HAP-1 (cell line): ENCODE results near the gene ZG16B.

ENCODE experiments used
- DNase-seq, 2 experiments: peaks; one replicate each; pipeline ENCODE4 v3.0.0-alpha.2; 2016 to 2020; ENCODE audit warnings: low spot score in 2 of 2
- H3K27me3 ChIP-seq: fragments of 250-450 bp; sonication (Bioruptor Pico); 2 replicates; pipeline ENCODE4 v1.5.1; 2020; ENCODE audit warnings: low read depth, mild to moderate bottlenecking, moderate library complexity
- H3K36me3 ChIP-seq: fragments of 250-450 bp; sonication (Bioruptor Pico); replicated peaks from 2 replicates; pipeline ENCODE4 v1.5.1; 2020; ENCODE audit warnings: mild to moderate bottlenecking
- H3K4me1 ChIP-seq: fragments of 250-450 bp; sonication (Bioruptor Pico); 2 replicates; pipeline ENCODE4 v1.5.1; 2020; ENCODE audit warnings: mild to moderate bottlenecking
- H3K4me3 ChIP-seq: fragments of 250-450 bp; sonication (Bioruptor Pico); 2 replicates; pipeline ENCODE4 v1.5.1; 2020; ENCODE audit warnings: mild to moderate bottlenecking, moderate library complexity
- H3K9me3 ChIP-seq: fragments of 250-450 bp; sonication (Bioruptor Pico); 2 replicates; pipeline ENCODE4 v1.5.1; 2020; ENCODE audit warnings: mild to moderate bottlenecking, moderate library complexity
- in situ Hi-C: fragments of 300-500 bp; cut with MboI; formaldehyde crosslinking; loops from 3 replicates; pipeline ENCODE4 v1.14.3; 2020; ENCODE audit warnings: low sequenced_read_pairs, inconsistent platforms, mixed read lengths

The ZG16B gene

DNA sequence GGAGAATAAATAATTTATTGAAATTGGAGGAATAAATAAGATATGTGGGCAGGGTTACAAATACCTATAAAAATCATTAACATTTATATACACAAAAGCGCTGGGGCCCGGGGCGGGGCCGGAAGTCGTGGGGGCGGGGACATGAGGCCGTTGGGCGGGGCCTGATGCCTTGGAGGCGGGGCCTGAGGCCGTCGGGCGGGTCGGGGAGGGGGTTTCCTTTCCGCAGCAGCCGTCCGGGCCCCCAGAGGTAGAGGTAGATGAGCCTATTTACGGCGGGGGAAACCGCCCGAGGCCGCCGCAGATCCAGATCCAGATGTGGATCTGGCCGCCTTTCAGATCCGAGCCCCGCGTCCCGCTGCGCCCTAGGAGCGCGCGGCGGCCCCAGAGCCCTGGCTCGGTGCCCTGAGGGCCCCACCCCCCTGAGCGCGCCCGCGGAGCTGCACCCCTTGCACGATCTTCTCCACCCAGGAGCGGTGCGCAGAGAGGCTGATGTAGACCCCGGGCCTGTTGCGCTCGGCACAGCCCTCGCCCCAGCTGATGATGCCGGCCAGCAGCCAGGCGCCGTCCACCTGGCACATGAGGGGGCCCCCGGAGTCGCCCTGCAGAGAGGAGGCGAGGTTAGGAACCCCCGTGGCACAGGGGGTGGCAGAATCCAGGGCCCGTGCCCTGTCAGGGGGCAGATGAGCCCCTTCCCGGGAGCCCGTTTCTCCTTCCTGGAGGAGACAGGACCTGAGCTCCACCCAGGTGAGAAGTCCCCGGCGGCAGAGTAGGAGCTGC, 22.8 kb downstream of the ZG16B start:
- Histone ChIP-seq H3K27me3 (peaks cover 6% of the 10 kb centered on the region), H3K4me1 (no peaks in the 10 kb centered on the region), H3K4me3 (no peak overlapping the region), H3K36me3 (no peaks in the 10 kb centered on the region), H3K9me3 (peaks cover 8% of the 10 kb centered on the region)
- DNase-seq, result no peak
- in situ Hi-C loops, result no loop called here

DNA sequence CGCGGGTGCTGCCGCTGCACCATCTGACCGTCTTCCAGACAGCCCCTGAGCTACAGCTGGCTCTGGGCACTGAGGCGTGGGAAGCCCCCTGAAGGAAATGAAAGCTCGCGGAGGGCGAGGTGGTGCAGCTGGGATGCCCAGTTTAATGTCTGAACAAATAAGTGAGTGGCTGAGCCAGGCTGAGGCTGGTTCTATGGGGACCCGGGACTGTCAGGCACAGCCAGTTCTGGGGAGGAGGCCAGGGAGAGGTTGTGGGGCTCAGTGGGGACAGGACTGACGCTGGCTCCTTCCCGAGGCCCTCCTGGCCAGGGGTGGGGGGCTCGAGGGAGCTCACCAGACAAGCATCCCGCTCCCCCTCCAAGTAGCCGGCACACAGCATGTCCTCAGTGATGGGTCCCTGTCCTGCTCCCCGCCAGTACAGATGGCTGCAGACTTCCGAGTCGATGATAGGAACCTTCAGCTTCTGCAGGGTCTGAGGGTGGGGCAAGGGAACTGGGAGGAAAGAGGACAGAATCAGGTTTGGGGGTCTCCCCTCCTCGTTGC, 23.5 kb downstream of the ZG16B start:
- Histone ChIP-seq H3K4me1 (no peaks in the 10 kb centered on the region), H3K27me3 (peaks cover 12% of the 10 kb centered on the region), H3K4me3 (no peak overlapping the region), H3K36me3 (no peaks in the 10 kb centered on the region), H3K9me3 (peaks cover 8% of the 10 kb centered on the region)
- DNase-seq, result no peak
- in situ Hi-C loops, result no loop called here

DNA sequence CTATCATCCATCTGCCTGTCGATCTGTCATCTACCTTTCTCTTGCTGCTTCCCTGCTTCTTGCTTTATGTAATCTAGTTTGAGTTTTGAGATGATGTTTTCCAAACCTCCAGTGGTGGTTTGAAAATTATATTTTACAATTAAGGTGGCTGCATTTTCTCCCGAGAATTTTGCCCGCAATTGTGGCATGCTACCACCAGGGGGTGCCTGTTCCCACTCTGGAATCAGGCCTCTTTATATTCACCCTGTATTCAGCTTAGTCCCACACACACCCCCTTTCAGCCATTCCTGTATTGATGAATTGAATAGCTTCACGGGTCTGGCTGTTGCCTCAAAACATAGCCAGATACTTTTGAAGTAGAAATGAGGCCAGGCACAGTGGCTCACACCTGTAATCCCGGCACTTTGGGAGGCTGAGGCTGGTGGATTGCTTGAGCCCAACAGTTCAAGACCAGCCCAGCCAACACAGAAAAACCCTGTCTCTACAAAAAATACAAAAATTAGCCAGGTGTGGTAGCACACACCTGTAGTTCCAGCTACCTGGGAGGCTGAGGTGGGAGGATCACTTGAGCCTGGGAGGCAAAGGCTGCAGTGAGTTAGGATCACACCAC, 24.7 kb downstream of the ZG16B start:
- peaks cover 18% of the 10 kb centered on the region for H3K27me3 ChIP-seq
- in situ Hi-C loops, result no loop called here

DNA sequence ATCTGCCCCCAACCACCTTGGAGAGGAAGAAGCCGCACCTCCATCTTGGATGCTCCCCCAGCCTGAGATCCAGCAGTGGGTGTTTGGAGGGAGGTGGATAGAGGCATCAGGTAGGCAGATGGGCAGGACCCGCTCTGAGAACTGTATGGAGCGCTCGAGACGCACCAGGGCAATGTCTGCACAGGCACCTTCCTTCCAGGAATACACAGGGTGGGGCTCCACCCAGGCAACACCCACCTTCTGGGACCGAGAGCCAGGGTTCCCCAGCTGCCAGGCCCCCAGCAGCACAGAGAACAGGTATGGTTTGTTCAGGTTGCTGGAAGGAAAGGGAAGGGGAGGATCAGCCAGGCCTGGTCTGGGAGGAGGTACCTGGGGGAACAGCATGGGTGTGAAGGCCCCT, 25.4 kb downstream of the ZG16B start:
- Histone ChIP-seq H3K9me3 (peaks cover 8% of the 10 kb centered on the region), H3K27me3 (peaks cover 18% of the 10 kb centered on the region), H3K4me1 (no peaks in the 10 kb centered on the region), H3K4me3 (no peak overlapping the region), H3K36me3 (no peaks in the 10 kb centered on the region)
- DNase-seq, result no peak
- in situ Hi-C loops, result no loop called here

More for the DNA sequence above, 24.7 kb downstream of the ZG16B start:
- H3K36me3 ChIP-seq, result no peaks in the 10 kb centered on the region
- peaks cover 8% of the 10 kb centered on the region for H3K9me3 ChIP-seq
- H3K4me1 ChIP-seq, result no peaks in the 10 kb centered on the region
- no peak for DNase-seq
- H3K4me3 ChIP-seq, result no peak overlapping the region

DNA sequence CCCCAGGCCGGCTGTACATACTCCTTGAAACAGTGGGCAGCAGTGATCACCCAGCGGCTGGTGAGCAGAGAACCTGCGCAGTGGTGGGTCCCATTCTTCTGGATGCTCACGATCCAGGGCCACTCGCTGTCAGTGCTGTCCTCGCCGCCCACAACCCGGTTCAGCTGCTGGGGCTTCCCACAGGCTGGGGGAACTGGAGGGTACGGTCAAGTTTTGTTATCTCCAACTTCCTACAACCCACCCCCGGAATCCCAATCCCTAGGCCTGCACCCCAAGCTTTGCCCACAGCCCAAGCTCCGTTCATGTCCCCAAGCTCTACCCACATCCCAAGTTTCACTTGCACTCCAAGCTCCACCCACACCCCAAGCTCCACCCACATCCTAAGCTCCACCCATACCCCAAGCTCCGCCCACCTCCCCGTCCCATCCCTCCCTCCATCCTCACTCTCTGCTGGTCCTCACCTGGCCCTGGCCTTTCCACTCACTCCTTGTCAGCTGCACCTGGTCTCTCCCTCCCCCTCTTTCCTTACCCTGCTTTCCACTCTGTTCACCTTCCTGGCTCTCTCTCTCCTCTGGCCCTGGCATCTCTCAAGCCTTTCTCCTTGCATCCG, 26.1 kb downstream of the ZG16B start:
- peaks cover 18% of the 10 kb centered on the region for H3K27me3 ChIP-seq
- in situ Hi-C loops, result no loop called here
- peaks cover 8% of the 10 kb centered on the region for H3K9me3 ChIP-seq
- no peaks in the 10 kb centered on the region for H3K4me1 ChIP-seq
- no peak overlapping the region for H3K4me3 ChIP-seq
- DNase-seq, result peak in 1 of 2 experiments; percentile 30
- no peaks in the 10 kb centered on the region for H3K36me3 ChIP-seq

DNA sequence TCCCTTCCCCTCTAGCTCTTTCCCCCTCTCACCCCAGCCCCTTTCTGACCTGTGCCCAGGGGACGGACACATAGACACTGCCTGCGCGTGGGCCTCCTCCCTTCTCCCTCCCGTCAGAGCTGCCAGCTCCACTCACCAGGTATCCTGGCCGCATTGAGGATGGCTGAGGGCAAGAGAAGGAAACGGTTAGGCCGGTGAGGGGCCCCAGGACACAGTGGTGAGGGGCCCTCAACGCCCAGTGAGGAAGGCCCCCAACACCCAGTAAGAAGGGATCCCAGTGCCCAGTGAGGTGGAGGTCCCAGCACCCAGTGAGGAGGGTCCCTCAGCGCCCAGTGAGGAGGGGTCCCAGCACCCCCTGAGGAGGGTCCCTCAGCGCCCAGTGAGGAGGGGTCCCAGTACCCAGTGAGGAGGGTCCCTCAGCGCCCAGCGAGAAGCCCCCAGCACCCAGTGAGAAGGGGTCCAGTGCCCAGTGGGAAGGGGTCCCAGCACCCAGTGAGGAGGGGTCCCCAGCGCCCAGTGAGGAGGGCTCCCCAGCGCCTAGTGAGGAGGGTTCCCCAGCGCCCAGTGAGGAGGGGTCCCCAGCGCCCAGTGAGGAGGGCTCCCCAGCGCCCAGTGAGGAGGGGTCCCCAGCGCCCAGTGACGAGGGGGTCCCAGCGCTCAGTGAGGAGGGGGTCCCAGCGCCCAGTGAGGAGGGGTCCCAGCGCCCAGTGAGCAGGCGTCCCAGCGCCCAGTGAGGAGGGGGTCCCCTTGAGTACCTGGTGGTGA, 26.8 kb downstream of the ZG16B start:
- Histone ChIP-seq H3K36me3 (no peaks in the 10 kb centered on the region), H3K4me1 (no peaks in the 10 kb centered on the region), H3K27me3 (peaks cover 18% of the 10 kb centered on the region), H3K4me3 (no peak overlapping the region), H3K9me3 (peaks cover 8% of the 10 kb centered on the region)
- in situ Hi-C loops, result no loop called here
- no peak for DNase-seq

DNA sequence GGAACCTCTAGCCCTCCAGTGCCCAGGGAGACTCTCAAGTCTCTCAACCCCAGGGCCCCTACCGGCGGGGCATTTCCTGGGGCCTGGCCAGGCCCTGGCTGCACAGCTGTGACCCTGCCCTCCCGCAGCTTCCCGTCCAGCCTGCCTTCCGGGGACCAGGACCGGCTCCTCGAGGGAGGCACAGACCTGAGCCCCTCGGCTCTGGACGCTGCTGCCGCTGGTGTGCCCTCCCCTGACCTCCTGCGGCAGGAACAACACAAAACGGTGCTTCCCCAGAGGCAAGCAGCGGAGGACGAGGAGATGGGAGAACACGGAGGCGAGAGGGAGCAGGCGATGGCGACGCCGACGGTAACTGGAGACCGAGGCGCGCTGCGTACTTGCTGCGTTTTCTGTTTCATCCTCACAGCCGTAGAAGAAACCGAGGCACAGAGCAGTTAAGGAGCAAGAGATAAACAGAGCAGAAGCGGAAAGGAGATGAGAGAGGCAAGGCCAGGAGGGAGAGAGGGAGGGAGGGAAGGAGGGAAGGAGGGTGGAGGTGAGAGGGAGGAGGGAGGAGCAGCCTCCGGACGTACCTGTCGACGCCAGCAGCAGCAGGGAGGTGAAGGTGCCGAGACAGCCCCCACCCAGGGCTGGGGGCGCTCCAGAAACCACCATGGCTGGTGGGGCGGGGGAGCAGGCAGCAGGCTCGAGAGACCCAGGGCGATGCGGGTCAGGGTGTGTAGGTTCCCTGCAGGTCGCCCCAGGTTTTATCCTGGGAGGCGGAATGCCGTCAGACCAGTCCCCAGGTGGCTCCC, 27.5 kb downstream of the ZG16B start, which contains the start of gene PRSS22:
TSS of gene PRSS22 (minus strand) at position 720 of the 794 bp plus-strand sequence. CDS start at position 654, 66 bp downstream.
- Histone ChIP-seq H3K4me3 (no peak within 1 kb of the TSS), H3K27me3 (peaks cover 18% of the 10 kb centered on the region), H3K9me3 (peaks cover 8% of the 10 kb centered on the region), H3K4me1 (no peaks in the 10 kb centered on the region), H3K36me3 (no peaks in the 10 kb centered on the region)
- DNase-seq, result no peak
- in situ Hi-C loops, result no loop called here

DNA sequence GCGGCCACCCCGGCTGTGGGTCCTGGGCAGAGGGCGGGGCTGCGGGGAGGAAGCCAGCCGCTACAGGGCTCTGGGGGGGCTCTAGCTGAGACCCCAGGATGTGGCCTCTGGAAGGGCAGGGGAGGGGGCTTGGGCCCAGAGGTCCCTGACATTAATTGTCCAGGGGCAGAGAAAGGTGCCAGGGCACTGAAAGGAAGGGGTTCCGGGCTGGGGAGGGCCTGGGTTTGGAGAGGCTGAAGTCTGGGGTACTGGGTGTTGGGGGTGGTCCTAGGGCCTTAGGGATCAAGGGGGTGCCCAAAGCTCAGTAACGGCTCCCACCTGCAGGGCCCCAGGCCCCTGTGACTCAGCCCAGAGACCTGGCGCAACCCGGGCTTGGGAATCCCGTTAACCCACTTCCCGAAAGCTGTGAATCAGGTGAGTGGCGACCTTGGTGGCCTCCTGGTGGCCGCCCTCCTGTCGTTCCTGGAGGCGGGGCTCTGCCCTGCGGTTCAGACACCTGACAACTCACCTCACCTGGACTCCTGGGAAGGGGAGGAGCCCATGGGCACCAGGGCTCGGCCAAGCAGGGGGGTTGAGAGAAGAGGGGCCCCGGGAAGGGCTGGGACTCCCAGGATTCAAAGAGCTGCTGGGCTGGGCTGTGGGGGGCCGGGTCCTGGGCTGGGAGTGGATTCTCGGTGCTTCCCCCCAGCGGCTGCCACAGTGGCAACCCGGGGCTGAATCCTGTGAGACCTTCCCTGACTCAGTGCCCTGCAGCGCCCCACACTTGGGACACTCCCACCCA, 28.3 kb downstream of the ZG16B start:
- in situ Hi-C loops, result no loop called here
- H3K27me3 ChIP-seq, result peaks cover 18% of the 10 kb centered on the region
- DNase-seq, result no peak
- H3K4me3 ChIP-seq, result no peak overlapping the region
- no peaks in the 10 kb centered on the region for H3K4me1 ChIP-seq
- H3K9me3 ChIP-seq, result peaks cover 8% of the 10 kb centered on the region
- H3K36me3 ChIP-seq, result no peaks in the 10 kb centered on the region

DNA sequence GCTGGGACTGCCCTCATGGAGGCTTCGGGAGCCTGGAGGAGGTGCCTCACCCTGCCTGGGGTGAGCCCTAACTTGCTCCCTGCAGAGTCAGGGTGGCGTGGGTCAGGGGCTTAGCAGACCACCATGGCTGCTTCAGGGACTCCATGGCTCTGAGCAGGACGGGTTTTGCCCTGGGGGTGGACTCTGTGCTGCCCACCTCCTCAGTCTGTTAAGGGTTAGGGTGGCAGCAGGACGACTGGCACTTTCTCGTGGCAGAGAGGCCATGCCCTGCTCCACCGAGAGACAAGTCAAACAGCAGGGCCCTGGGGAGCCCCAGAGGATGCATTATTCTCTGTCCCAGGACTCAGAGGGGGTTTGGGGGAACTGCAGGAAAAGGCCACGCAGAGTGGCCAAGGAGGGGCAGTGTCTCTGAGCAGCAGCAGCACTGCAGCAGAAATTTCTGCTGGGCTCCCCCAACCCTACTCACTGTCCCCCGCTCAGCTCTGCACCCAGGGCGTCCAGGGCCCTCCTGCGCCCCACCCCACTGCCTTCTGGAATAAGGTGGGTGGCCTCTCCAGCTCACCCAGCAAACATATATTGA, 29.7 kb downstream of the ZG16B start:
- no peak overlapping the region for H3K4me3 ChIP-seq
- no peak for DNase-seq
- peaks cover 2% of the 10 kb centered on the region for H3K9me3 ChIP-seq
- H3K36me3 ChIP-seq, result no peaks in the 10 kb centered on the region
- in situ Hi-C loops, result no loop called here
- peaks cover 24% of the 10 kb centered on the region for H3K27me3 ChIP-seq
- no peaks in the 10 kb centered on the region for H3K4me1 ChIP-seq

DNA sequence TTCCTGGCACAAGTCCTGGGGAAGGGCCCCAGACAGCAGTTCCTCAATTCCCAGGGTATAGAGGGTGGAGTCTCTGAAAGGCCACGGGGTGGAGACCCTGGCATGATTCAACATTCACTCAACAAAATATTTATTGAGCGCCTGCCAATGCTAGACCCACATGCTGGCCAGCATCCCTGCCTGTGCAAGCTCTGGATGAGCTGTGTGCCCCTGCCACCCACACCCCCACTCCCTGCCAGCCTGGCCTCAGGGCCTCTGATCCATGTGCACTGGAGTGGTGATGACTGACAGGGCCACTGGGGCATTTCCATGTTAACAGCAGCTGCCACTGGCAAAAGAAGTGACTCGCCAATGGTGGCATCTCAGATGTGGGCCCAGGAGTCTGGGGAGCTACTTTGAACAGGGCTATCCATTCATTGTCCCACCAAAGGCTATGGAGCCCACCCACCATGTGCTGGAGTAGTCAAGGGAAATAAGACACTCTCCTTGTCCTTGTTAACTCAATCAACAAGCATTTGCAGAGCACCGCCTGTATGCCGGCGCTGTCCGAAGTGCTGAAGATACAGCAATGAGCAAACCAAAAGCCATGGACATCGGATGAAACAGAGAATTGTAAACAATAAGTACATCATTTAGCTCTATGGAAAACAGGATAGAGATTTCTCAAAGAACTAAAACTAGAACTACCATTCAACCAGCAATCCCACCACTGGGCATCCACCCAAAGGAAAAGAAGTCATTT, 30.9 kb downstream of the ZG16B start:
- in situ Hi-C loops, result no loop called here
- Histone ChIP-seq H3K4me1 (no peaks in the 10 kb centered on the region), H3K27me3 (peaks cover 24% of the 10 kb centered on the region), H3K36me3 (no peaks in the 10 kb centered on the region), H3K9me3 (no peaks in the 10 kb centered on the region), H3K4me3 (no peak overlapping the region)
- peak in 1 of 2 experiments; percentile 25 for DNase-seq

DNA sequence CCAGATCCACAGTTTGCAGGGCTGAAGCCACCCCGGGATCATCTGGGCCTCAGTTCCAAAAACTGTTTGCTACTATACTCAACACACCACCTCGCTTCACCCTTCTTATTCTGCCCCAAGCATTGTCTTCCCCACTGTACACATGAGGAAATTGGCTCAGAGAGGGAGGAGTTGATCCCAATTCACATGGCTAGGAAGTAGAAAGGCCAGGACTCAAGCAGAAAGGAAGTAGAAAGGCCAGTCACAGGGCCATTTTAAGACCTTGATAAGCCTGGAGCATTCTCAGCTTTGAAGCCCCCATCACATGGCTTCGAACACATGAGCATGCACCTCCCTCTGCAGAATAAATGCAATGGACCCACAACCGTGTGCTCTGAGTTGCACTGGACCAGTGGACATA, 35.5 kb downstream of the ZG16B start:
- peaks cover 6% of the 10 kb centered on the region for H3K27me3 ChIP-seq
- DNase-seq, result no peak
- in situ Hi-C loops, result no loop called here

More for the DNA sequence above, 35.5 kb downstream of the ZG16B start:
- no peak overlapping the region for H3K4me3 ChIP-seq
- H3K36me3 ChIP-seq, result no peaks in the 10 kb centered on the region
- H3K4me1 ChIP-seq, result peaks cover 7% of the 10 kb centered on the region
- 0 out of 2 replicates have a peak, but pooled peaks cover 2% of the 10 kb centered on the region for H3K9me3 ChIP-seq
